Suprapubic skin (tissue), 3 donors: Measurements from ENCODE around the gene ERC2.

Experiments used
- EP300 ChIP-seq: sonication (generic); formaldehyde crosslinking; IDR thresholded peaks from one replicate; pipeline ENCODE4 v1.6.1; 2017; ENCODE audit warnings: antibody characterized with exemption
- POLR2A ChIP-seq, 2 donors: fragments of 450-650 bp; IDR thresholded peaks; one replicate each; pipeline ENCODE4 v1.6.1; 2017; ENCODE audit warnings: antibody characterized with exemption in 2 of 2, mild to moderate bottlenecking in 2 of 2, moderate library complexity in 2 of 2
- TF ChIP-seq, protein P1 (sequence below), 2 donors: fragments of 200-600 bp in 1 of 2; fragments of 450-650 bp in 1 of 2; sonication (generic) in 1 of 2; IDR thresholded peaks; one replicate each; pipeline ENCODE4 v1.5.1; 2016 to 2019; ENCODE audit warnings: antibody characterized with exemption in 2 of 2, mild to moderate bottlenecking in 1 of 2, moderate library complexity in 1 of 2

GRCh38 chr3:55621648-55622047, 846.6 kb downstream of the ERC2 start:
- TF ChIP-seq POLR2A (IDR thresholded peaks at IDR 0.05) (no peak), EP300 (no peak)
- TF ChIP-seq, protein P1, sequence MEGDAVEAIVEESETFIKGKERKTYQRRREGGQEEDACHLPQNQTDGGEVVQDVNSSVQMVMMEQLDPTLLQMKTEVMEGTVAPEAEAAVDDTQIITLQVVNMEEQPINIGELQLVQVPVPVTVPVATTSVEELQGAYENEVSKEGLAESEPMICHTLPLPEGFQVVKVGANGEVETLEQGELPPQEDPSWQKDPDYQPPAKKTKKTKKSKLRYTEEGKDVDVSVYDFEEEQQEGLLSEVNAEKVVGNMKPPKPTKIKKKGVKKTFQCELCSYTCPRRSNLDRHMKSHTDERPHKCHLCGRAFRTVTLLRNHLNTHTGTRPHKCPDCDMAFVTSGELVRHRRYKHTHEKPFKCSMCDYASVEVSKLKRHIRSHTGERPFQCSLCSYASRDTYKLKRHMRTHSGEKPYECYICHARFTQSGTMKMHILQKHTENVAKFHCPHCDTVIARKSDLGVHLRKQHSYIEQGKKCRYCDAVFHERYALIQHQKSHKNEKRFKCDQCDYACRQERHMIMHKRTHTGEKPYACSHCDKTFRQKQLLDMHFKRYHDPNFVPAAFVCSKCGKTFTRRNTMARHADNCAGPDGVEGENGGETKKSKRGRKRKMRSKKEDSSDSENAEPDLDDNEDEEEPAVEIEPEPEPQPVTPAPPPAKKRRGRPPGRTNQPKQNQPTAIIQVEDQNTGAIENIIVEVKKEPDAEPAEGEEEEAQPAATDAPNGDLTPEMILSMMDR (IDR thresholded peaks at IDR 0.05), result no peak
